ENCODE results near the gene ST6GALNAC4.

Gene ST6GALNAC4

GRCh38 chr9:127945942-127946341 is 29.1 kb upstream of the ST6GALNAC4 start:
- DNase-seq = no peak

DNA sequence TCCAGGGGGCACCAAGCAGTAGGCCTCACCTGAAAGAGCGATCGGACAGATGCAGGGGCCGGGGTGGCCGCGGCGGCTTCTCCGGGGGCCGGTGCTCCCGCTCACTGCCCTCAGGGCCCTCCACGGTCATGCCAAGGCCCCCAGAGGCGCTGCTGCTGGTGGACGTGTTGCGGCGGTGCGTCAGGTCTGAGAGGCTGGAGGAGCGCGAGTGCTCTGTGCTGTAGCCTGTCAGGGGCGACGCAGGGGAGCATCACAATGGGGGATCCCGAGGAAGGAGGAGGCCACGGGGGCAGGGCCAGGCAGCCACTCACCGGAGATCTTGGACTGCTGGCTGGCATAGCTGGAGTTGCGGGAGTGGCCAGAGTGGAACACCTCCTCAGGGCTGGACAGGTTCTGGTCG is 28.5 kb upstream of the ST6GALNAC4 start:
- no peak for DNase-seq

DNA sequence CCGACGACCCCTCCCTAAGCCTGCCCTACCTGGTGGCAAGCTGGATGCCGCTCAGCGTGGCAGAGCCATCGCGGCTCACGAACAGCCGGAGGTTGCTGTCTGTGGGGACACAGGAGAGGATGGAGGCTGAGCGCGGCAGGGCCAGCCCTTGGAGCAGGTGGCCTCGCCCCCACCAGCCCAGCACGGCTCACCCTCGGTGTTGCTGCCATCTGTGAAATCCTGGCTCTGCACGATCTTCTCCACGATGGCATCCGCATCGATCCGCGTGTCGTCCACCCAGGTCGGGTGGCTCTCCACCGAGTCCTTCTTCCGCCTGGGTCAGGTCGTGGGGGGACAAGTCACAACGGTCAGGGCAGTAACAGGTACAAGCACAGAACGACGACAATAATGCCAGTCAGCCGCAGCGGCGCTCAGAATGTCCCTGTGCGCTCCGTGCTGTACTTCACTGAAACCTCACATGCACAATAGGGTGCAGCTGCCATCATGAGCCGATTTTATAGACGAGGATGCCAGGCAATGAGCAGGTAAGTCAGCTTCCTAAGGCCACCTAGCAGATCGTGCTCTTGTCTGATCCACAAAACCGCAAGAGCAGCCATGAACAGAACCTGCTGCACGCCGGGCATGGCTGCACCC is 27.9 kb upstream of the ST6GALNAC4 start:
- no peak for DNase-seq

DNA sequence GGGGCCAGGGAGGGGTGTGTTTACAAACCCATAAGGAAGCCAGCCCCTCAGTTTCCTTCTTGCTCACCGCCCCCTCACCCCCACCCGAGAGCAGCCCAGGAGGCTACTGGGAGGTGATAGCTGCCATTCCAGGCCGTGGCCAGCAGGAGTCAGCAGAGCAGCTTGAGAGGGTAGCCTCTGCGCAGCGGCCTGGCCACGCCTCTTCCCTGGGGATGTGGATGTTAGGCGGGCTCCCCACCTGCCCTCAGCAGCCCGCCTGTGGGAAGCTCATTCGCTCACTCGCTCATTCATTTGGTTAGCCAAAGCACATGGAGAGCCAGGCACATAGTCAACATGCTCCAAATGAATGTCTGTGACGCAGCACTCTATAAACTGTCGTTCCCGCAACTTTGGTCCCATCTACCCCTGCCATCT is 26.9 kb upstream of the ST6GALNAC4 start:
- DNase-seq = no peak

DNA sequence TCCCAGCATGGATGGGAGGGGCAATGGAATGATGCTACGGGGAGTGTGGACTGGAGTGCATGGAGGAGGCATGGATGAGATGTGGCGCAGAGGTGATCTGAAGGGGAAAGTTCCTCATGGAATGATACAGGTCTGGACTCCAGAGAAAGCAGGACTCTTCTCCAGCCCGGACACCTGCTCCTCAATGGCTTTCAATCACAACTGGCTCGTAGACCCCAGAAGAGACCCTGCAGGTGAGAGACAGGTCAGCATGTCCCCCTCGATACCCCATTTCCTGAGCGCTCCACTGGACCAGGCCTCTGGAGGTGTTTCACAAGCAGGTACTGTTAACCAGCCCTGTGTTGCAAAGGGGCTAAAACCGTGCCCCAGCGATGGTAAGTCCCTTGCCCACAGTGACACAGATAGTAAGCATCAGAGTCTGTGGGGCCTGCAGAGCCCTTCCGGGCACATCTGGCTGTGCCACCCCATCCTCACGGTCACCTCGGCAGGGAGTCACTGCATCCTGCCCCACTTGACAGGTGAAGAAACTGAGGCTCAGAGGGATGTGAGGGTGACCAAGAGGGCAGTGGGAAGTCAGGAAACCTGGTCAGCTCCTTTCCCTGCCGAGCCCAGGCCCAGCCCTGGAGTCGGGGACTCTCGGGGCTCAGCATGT is 26.3 kb upstream of the ST6GALNAC4 start:
- DNase-seq = no peak

GRCh38 chr9:127942216-127943010 is 25.6 kb upstream of the ST6GALNAC4 start:
- no peak for DNase-seq

GRCh38 chr9:127941961-127942215 is 25.0 kb upstream of the ST6GALNAC4 start:
- no peak for DNase-seq

- DNase-seq = no peak
Observed at GRCh38 chr9:127941062-127941960, 24.5 kb upstream of the ST6GALNAC4 start.

DNA sequence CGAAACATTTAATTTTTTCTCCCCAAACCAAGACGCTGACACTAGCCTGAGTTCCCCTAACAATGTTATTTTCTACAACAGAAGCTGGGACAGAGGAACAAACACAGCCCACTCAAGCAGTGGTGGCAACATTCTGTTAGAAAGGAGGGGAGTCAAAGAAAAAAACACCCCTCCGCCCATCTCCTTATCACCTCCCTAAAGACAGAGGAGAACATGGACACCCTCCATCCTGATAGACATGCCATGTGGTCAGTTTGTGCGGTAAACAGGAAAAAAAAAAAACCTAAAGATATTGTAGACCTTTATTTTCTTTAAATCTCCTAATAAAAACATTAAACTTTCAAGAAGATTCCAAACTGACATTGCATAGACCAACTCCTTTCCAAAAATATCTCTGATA is 23.8 kb upstream of the ST6GALNAC4 start:
- DNase-seq = no peak

DNA sequence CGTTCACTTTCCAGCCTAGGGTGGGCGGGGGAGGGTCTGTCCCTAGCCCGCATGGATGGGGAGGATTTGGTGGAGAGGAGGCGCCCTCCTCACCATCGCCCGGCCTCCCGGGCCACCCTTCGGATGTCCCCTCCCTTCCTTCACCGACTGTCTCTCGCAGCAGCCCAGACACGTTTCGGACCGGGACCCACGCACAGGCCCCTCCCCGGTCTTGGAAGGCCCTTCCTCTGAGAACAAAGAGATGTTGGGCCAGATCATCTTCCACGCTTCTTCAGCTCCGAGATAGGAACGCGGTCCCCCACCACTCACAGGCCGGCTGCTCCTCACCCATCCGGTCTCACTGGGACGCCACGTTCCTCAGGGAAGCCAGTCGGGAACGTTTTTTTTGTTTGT is 21.5 kb upstream of the ST6GALNAC4 start:
- no peak for DNase-seq

- peak; percentile 57 for DNase-seq
Observed at GRCh38 chr9:127937388-127938297, 20.8 kb upstream of the ST6GALNAC4 start, which contains the start of gene DPM2. Gene DPM2 (minus strand): TSS chr9:127937854. CDS start chr9:127937820, 34 bp downstream.

- no peak for DNase-seq
Observed at GRCh38 chr9:127937056-127937387, 20.2 kb upstream of the ST6GALNAC4 start.

- no peak for DNase-seq
Observed at GRCh38 chr9:127936347-127936852, 19.6 kb upstream of the ST6GALNAC4 start.

GRCh38 chr9:127935765-127936221 is 19.0 kb upstream of the ST6GALNAC4 start:
- no peak for DNase-seq

DNA sequence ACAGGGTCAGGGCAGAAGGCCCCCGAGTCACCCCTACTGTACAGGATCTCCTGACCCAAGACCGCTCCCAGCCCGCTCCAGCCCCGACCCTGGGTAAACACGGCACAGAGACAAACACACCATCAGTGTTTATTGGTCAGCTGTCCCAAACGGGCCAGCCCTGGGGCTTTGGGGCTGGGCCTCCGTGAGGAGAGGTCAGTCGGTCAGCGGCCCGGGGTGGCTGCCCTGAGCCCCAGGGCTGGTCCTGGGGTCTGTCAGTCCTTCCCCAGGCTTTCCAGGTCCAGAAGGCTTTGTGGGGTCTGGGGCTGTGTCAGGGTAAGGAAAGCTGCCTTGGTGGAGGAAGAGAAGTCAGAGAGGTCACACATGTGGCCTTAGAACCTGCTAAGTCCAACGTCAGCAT is 18.1 kb upstream of the ST6GALNAC4 start:
- no peak for DNase-seq

DNA sequence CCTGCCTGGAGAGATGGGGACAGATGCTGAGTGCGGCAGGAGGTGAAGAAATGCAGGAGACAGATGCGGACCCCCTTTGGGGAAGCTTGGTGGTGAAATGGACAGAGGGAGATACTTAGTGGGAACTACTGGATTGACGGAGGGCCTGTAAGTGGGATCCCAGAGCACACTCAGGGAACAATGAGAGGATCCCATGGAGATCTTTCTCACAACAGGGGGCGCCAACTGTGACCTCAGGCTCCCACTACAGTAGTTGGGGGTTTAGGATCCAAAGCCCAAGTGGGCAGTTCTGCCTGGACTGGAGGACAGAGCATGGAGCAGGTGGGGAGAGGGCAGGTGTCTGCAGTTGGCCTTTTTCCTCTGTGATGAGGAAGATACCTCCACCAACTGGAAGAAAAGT is 17.4 kb upstream of the ST6GALNAC4 start:
- DNase-seq = no peak

- no peak for DNase-seq
Observed at GRCh38 chr9:127931092-127931881, 14.4 kb upstream of the ST6GALNAC4 start.

- DNase-seq = peak; percentile 24
Observed at GRCh38 chr9:127930231-127931091, 13.6 kb upstream of the ST6GALNAC4 start, which contains the start of gene PIP5KL1. Gene PIP5KL1 (minus strand): TSS chr9:127930777. CDS start chr9:127930752, 25 bp downstream.

GRCh38 chr9:127929625-127929979 is 12.8 kb upstream of the ST6GALNAC4 start:
- no peak for DNase-seq
